Stimulated activated CD8-positive, alpha-beta memory T cell treated with anti-CD3 and anti-CD28 coated beads, Interleukin-4, amount 100 ng/mL, for 4 hours (primary cell): ENCODE results near the gene SIGMAR1.

ENCODE experiments used
- DNase-seq, 2 donors: peaks; one replicate each; pipeline ENCODE4 v3.0.0-alpha.2; 2020; ENCODE audit warnings: low read depth in 2 of 2, low spot score in 1 of 2

Gene SIGMAR1

DNA sequence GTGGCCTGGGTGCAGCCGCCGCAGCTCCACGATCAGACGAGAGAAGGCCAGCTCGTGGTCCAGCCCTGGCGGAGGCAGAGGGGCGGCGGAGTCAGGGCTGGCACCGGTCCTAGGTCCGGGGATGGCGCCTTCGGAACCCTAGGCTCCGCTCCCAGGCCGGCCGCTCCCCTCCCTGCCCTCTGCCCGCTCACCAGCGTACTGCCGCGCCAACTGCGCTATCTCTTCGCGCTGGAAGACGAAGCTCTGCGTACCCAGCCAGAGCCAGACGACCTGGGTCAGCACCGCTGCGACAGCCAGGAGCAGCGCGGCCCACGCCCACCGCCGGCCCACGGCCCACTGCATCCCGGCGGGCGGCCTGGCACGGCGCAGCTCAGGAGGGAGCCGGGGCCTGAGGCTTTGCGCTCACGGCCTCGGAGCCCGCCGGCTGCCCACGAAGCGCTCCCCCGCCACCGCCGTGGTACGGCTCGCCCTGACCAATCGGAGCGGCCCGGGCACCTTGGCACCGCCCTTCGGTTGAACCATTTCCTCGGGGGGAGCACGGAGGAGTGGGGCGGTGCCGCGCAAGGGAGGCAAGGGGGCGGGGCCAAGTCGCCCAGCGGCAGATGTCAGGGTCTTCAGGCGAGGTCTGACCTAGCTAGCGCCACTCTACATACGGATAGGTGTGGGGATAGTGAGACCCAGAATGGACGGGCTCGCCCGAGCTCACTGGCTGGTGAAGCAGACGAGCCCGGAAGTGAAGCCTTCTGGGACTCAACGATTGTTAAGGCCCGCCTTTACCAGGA is at the start of gene SIGMAR1:
SIGMAR1 (minus strand) TSS at position 432 of the 782 bp plus-strand sequence; CDS start at position 342, 90 bp downstream.
- peak; percentile 87 to 88 for DNase-seq

DNA sequence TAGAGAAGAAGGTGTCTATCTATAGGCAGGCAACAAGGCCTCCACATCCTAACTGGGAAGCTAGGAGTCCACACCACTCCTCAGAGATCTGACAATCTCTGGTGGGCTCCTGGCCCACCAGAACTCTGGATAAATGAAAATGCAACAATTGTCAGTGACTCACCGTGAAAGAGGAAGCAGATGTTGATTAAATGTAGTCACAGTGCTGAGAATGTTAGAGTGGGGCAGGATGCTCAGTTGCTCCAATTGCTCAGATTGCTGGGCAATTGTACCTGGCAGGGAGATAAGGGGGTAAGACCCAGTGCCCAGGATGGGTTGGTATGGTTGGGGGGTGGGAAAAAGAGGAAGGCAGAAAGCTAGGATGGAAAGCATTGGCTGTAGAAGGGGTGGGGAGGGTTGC is 49.1 kb upstream of the SIGMAR1 start:
- no peak for DNase-seq

DNA sequence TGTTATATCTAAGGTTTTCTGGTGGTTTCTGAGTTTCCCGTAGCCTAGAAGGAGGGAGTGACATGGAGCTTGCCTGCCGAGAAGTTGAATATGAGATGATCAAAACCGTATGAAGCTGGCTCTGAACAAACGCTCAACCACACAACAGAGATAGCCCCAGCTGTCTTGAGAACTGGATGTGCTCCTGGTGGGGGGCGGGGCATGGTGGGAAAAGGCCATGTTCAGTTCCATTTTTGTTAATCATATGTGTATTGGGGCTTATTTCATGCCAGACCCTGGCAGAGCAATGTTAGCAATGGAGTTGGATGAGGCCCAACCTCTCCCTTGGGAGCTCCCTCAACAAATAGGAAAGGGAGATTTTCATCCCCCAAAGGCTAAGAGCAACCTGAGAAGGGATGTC is 48.6 kb upstream of the SIGMAR1 start:
- DNase-seq = no peak

DNA sequence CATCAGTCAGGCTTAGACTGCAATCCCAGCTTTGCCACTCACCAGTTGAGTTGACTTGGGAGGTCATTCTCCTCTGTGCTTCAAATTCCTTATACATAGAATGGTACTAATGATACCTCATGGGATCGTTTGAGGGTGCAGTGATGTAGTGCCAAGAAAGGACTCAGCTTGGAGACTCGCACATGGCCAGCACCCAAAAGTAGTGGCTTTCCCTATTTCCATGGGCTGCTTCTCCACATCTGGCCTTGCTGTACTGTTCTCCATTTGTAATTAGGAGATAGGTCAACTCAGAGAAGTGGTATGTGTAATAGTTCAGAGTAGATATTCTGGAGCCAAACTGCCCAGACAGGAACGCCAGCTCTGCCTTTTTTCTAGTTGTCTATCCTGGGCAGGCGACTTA is 48.0 kb upstream of the SIGMAR1 start:
- no peak for DNase-seq

DNA sequence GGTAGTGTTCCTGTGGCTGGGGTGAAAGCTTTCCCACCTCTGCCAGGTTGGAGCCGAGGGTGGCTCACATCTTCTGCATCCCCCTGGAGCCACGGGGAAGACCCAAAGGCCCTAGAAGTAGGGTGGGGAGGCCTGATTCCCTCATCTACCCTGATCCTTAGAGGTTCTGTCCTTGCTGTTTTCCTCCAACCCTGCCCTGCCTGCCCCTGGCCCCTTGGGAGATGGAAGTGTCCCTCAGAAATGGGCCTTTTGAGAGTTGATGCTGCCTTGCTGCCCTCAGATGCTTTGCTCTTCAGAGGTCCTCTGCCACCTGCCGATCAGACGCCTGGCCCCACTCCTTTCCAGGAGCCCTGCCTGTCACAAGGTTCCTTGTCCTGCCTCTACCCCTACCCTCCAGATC is 47.2 kb upstream of the SIGMAR1 start:
- DNase-seq = no peak

DNA sequence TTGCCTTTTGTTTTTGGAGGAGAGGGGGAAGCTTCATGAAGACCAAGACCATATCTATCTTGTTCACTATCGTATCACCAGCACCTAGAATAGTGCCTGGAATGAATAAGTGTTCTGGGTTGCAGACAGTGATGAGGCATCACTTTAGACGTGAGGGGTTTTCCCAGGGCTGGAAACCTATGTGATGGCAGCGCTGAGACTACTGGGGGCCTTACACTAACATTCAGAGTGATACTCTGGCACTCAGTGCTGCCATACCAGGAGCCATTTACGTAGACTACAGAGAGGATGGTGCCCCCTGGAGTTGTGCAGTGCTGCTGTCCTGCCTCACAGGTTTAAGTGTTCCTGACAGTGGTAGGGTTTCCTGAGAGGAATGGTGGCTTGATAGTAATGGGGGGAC is 46.6 kb upstream of the SIGMAR1 start:
- DNase-seq = no peak

DNA sequence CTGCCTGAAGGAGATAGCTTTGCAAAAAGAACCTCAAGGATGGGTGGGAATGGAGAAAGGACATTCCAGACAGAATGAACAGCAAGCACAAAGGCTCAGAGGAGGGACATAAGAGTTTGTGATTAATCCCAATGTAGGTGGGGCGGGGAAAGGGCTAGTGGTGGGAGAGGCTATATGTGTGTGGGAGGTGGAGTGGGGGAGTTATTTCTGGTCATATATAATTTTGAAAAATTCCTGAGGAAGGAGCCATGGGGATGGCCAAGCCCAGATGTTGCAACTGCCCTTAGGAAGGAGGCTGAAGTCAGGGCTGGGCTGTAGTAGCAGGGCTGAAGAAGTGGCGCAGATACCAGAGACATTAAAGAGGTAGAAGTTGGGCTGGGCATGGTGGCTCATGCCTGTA is 38.3 kb upstream of the SIGMAR1 start:
- no peak for DNase-seq

DNA sequence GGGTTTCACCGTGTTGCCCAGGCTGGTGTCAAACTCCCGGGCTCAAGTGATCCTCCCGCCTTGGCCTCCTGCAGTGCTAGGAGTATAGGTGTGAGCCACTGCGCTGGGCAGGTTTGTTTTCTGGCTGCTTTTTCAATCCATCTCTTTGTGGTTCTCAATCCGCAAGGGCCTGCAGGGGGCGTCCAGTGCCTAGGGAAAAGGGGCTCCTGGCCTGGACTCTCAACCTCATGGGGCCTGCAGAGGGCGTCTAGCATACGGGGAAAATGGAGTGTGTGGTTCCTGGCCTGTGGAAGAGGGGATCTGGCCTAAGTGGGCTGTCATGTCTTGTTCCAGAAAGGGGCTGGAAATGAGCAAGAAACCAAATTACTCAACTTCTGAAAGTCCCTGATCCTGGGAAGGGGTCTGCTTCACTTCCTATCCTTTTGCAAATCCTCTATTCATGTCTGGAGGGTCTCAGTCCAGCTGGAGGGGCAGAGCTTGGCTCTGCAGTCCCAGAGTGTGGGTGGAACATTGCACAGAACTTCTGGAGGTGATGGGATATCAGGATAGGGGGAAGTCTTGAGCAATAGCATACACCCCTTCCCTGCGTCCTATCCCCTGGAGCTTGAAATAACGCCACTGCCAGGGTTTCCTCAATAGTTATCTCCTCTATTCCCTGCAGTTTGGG is 37.6 kb upstream of the SIGMAR1 start:
- peak; percentile 18 to 19 for DNase-seq

DNA sequence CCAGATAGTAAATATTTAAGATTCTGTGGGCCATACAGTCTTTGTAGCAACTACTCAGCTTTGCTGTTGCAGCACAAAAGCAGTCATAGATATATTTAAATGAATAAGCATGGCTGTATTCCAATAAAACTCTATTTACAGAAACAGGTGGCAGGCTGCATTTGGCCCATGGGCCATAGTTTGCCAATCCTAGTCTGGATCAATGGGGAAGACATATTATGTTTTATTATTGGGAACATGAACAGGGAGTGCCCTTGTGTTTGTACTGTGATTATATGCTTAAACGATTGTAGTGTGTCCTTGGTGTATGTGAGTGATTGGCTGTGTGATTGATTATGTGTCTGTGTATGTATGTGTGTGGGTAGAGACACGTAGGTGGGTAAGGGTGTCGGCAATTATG is 36.9 kb upstream of the SIGMAR1 start:
- DNase-seq = no peak

DNA sequence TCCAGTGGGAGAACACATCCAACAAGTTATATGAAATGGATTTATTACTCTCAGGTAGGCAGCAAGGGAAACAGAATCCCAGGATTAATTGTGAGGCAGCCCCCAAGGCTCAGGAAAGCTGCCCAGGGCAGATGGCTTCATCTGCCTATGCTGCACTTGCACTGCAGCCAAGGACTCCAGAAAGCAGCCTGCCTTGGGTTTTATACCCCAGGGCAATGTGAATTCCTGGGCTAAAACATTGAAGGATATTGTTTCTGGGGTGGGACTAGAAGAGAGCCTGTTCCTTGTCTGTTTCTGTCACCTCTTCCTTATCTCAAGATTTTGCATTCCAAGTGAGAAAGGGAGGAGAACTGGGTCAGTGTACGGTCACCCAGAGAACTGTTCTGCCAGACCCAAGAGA is 33.7 kb upstream of the SIGMAR1 start:
- DNase-seq = no peak

DNA sequence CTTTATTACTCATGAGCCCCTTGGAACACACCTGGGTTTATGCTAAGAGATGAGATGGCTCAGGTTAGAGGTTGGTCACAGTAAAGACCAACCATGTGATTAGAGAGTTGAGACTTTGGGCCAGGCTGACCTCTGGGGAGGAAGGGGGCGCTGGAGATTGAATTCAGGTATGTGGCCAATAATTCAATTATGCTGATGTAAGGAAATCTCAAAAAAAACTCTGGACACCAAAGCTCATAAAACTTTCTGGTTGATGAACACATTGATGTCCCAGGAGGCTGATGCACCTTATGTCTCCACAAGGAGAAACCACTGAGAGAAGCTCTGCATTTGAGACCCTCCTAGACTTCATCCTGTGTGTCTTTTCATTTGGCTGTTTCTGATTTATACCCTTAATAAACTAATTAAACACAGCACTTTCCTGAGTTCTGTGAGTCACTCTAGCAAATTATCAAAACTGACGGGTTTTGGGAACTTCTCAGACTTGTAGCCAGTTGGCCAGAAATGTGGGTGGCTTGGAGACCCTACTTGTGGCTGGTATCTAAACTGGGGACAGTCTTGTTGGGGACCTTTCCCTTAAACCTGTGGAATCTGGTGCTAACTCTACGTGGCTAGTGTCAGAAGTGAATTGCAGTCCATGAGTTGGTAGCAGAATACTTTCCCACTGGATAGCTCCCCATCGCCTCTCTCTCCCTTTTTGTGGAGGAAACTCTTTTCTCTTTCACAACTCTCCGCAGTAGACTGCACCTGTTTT is 32.4 kb upstream of the SIGMAR1 start:
- DNase-seq = no peak

DNA sequence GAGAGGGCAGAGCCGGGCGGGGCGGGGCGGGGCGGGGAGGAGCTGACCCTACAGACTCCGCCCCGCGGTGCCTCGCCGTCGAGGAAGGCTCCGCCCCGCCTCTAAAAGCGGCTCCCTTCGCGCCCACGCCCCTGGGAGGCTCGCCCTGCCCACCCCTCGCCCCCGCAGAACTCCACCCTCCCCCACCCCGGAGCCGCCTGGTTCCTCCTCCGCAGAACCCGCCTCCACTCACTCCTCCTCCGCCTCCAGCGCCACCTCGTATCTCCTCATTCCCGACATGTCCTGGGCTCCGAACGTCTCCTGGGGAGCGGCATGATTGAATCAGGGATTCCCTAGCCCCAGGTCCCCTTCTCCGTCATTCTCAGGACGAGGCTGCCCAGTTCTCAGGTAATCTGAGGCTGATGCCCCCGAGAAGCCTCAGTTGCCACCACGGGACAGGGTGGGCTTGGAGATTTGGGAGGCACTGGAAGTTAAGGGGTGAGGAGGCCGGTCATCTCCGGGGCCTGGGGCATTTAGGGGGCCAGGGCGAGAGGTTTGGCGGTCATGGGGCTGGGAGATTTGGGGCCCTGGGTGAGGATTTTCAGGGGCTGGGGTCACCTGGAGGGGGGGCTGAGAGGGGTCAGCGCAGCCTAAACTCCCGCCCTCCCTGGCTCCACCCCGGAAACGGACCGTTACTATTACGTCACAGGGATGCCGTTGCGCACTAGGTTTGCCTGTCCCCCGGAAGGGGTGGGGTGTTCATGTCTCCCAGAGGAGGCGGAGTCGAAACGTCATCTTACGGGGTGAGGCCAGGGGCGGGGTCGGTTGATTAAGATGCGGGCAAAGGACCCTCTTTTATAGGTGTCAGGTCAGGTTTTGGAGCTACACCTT is 28.0 kb upstream of the SIGMAR1 start:
- peak; percentile 73 to 75 for DNase-seq

DNA sequence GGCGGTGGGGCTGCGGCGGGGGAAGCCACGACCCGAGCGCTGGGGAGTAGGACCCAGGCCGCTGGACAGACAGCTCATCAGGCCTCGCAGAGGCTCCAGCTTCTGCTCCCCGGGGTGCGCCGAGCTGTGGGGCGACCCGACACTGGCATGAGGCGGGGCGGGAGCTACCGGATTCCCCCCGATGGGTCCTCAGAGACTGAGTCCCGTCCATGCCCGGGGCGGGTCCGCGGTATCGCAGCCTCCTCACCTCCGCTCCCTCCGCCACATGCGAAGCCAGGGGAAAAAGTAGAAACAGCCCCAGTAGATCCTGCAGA is 27.4 kb upstream of the SIGMAR1 start:
- no peak for DNase-seq

DNA sequence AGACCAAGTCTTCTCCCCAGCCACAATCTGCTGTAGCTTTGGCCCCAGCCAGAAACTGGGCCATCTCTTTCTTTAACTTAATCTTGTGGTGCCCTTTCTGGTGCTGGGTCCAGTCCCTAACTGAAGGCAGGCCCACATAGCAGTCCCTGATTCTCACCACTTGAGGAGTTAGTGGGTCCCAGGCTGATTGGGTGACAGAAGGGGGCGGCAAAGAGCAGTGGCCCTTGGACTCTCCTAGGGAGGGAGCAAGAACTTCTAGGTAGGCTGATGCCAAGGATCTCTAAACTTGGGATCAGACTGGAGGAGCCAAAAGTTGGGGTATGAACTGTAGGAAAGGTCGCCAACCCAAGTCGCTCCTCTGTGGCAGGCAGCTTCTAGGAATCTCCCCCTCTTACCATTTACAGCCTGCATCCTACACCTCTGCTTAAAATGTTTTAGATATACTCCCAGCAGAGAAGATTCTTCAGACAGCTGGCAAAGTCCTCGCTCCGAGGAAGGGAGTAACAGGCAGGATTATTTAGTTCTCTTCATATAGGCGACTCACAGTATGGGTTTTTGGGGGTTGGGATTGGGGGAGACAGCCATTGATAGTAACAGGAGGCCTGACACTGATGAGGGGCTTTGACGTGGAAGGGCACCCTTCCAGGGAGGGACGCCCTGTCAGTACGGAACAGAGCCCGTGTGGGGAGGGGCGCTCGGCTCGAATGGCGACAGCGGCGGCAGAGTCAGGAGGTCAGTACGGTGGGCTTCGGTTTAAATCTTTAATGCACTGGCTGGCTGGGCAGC is 26.9 kb upstream of the SIGMAR1 start:
- DNase-seq = peak; percentile 19 to 51

DNA sequence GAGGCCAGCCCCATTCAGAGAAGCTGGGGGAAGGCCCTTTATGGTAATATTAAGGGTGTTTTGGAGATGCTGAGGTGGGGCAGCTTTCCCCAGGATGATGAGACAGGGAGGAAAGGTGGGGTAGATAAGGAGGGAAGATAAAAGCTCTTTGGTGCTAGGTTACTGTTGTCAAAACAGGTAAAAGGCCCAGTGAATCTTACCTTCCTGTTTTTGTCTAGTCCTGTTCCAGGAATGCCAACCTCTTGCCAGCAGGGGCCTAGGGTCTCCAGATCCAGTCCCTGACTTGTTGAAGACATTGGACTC is 25.7 kb upstream of the SIGMAR1 start:
- DNase-seq = no peak

DNA sequence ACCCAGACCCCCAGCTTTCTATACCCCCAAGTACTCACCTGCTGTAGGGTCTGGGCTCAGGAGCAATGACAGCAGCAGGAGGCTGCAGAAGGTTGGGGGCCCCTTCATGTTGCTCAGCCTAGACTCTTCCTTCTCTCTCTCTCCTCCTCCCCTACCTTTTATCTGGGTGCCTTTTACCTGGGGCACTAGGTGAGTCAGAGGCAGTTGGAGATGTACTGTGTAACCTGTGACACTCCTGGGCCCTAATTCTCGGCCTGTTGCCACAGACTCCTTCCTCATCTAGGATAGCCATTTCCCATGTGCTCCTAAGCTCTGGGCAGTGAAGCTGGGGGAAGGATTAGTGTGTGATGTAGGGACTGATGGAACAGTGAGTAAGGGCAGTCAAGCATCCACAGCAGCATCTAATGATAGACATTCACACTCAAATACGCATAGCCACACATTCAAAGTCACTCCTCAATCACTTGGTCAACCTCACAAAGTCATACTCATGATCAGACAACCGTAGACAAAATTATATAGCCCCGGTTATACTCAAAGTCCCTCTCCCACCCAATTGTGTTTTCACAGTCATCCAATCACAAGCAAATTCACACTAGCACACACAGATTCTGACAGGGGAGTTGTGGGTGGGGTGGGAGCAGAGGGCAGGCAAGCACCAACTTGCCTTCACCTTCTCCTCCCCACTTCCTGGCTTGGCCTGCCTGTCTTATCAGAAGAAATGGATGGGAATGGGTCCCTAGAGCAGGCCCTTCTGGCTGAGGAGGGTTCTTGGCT is 25.1 kb upstream of the SIGMAR1 start, which contains the start of gene CCL27:
CCL27 (minus strand) TSS at position 132 of the 777 bp plus-strand sequence; CDS start at position 108, 24 bp downstream.
- no peak for DNase-seq

DNA sequence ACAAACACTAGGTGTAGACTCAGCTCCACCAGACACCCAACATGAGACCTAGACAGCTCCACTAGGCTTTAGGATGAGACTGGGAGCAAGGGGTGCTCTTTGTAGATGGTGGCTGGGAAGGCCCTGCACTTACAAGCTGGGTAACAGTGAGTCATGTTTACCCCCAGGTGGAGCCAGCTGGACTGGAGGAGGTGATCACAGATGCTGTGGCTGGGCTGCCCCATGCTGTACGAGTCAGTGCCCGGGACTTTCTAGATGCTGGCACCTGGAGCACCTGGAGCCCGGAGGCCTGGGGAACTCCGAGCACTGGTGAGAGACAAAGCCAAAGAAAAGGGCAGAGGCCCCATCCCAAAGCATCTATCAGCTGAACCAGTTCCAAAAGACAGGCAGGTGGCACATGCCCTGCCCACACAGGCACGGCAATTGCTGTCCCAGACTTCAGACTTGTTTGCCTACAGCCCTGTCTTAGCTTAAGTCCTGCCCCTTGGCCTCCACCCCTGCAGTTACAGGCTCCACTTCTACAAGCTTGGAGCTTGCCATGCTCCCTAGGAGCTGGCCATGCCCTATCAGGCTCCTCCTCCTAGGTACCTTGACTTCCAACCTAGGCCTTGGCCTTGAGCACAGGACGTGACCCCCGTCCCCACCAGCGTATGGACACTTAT is 22.1 kb upstream of the SIGMAR1 start:
- no peak for DNase-seq

DNA sequence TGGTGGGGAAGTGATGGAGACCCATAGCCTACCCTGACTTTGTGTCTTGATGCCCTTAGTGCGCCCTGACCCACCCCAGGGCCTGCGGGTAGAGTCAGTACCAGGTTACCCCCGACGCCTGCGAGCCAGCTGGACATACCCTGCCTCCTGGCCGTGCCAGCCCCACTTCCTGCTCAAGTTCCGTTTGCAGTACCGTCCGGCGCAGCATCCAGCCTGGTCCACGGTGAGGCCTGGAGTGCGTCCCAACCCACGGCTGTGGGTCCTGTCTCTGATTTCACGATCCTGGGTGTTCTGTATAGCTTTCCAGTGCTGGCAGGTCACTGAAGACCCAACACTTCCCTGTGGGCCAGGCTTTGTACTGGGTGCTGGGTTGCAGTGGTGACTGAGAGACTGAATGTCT is 20.9 kb upstream of the SIGMAR1 start:
- no peak for DNase-seq

DNA sequence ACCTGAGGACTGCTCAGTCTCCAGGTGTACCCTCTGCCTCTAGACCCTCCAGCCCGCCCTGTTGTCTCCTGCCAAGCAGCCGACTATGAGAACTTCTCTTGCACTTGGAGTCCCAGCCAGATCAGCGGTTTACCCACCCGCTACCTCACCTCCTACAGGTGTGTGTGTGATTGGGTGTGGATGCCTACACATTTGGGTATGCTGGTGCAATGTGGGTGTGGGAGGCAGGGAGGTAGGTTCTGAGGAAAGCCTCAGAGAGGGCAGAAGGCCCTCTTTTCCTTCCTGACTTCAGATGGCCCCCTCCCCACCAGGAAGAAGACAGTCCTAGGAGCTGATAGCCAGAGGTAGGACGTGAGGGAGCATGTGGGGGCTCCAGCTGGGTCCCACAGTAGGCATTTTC is 19.4 kb upstream of the SIGMAR1 start:
- no peak for DNase-seq
